ENCODE data around the gene ZNF469.
A peak's percentile ranks its signal among the peaks of the same experiment; 100 is the strongest.

Gene ZNF469

DNA sequence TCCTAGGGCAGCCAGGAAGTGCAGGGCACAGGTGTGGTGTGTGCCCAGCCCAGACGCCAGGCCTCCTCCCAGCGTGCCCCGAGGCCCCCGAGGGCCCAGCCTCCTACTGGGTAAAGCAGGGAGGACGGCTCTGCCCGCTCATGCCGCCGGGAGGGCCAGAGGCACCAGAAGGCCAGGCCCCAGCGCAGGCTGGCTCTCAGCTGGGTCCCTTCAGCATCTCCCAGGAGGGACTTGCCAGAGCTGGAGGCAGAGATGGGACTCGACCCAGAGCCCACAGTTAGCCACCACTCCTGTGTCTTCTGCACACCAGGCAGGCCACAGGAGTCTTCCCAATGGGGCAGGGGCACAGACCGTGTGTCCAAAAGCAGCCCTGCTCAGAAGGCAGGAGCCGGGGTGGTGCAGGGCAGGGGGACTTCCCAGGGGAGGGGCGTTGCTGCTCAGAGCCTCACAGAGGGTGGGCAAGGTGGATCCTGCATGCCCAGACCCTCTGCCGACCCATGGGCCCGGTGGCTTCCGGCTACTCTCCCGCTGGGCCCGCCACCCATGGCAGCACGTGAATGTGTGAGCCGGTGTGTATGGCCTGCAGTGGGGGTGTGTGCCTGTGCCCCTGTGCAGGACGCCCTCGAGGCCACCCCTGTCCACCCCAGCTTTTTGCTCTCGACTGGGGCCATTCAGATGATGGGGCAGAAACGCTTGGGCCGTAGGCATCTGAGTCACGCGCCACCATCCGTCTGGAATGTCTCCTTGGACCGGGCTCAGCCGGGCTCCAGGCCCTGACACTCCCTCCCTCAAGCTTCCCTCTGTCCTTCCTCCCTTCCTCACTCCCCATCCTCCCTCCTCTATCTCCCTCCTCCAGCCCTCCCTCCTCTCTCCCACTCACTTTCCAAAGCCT is 5.7 kb upstream of the ZNF469 start:
- peak; percentile 77 for DNase-seq (ENCODE audit: low spot score)

GRCh38 chr16:88377961-88378360 is 4.8 kb upstream of the ZNF469 start:
- DNase-seq (ENCODE audit: low spot score): no peak

DNA sequence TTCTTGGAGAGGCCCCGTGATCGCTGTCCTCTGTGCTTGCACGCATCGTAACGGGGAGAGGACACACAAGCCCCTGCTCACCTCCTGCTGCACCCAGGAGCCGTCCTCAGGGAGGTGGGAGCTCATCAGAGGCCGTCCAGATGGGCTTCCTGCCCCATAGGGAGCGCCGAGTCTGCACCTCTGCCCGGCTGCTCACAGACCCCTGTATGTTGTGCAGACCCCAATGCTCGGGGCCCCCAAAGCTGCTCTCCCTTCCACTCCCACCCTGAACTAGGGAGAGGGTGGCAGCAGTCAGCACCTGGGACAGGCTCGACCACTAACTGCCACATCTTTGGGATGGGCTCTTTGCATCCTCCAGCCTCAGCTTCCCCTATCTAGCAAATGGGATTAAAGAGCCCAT is 4.4 kb upstream of the ZNF469 start:
- DNase-seq (ENCODE audit: low spot score): no peak

DNA sequence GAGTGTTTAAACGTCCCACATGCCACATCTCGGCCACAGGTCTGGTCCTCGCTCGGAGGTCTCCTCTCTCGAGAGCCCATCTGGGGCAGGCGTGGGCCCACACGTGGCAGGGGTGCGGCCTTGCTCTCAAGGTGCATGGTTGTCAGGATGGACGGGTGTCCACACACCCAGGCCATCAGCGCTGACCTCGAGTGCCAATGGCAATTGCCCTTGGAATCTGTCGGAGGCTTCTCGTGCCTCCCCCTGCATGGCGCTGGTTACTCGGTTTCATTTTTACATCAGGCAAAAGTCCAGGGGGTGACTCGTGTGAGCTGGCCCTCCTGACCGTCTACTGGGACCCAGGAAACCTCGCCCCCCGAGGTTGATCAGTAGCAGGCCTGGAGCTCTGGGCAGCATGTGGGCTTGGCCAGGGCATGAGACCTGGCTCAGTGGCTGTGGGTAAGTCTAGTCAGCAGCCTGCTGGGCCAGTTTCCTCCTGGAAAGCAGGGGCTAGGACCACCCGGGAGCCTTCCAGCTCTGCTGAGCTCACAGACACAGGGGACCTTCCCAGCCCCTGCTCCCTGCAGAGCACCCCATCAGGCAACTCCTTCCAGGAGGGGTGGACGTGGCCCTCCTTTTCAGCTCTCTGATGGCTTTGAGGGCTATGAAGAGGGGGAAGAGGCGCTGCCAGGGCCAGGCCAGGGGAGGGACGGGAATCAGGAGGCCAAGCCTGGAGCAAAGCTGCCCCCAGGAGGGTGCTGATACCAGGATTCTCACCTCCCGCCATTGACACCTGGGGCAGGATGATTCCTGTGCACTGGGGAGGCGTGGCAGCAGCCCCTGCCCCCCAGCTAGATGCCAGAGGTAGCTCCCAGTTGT is 3.7 kb upstream of the ZNF469 start:
- no peak for DNase-seq (ENCODE audit: low spot score)

DNA sequence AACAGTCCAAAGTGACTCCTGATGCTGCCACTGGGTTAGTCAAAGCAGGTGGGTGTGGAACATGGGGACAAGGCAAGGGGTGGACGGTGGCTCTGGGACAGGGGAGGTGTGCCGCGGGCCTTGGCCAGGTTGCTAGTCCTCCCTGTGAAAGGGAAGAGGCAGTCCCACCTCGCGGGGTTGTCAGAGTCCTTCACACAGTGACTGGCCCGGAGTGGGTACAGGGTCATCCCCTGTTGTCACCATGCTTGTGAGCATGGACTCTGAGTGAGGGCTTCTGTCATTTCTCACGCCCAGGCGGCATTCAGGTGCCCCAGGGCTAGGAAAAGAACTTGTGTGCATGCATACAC is 3.1 kb upstream of the ZNF469 start:
- DNase-seq (ENCODE audit: low spot score): no peak

DNA sequence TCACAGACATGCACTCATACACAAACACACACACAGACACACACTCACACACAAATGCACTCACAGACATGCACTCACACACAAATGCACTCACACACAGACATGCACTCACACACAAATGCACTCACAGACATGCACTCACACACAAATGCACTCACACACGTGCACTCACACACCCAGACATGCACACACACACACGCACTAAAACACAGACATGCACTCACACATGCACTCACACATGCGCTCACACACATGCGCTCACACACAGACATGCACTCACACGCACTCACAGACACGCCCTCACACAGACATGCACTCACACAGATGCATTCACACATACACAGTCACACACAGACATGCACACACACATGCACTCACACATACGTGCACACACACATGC is 2.7 kb upstream of the ZNF469 start:
- no peak for DNase-seq (ENCODE audit: low spot score)

DNA sequence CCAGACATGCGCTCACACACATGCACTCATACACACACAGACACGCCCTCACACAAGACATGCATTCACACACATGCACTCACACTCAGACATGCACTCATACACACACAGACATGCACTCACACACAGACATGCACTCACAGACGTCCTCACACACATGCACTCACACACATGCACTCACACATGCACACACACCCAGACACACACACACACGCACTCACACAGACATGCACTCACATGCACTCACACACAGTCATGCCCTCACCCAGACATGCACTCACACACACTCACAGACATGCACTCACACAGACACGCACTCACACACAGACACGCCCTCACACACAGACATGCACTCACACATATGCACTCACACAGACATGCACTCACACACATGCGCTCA is 2.1 kb upstream of the ZNF469 start:
- DNase-seq (ENCODE audit: low spot score): no peak

DNA sequence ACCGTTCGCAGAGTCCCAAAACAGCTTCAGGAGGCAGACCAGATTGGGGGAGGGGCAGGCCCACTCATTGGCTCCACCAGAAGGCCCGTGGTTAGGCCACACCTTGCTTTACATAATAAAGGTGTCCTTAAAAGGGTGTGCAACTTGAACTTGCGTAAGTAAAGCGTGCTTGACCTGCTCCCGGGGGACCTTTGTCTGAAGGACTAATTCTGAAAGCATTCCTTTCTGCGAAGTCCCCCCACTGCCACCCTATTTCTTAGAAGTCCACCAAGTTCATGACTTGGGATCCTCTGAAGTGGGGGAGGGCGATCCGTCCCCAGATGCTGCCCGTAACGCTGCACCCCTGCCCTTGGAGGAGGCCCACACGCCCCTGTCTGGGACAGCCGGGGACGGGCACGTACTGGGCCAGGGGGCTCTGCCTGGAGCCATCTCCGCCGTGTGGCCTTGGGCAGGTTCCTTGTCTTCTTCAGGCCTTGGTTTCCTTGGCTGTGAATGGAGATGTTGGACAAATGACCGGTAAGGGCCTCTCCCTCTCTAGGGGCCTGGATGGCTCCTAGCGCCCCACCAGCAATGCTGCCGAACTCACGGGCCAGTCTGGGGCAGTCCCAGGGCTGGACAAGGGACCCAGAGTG is 823 bp upstream of the ZNF469 start:
- no peak for DNase-seq (ENCODE audit: low spot score)

- peak; percentile 74 for DNase-seq (ENCODE audit: low spot score)
Measured at GRCh38 chr16:88383401-88384221, 852 bp downstream of the ZNF469 start.

DNA sequence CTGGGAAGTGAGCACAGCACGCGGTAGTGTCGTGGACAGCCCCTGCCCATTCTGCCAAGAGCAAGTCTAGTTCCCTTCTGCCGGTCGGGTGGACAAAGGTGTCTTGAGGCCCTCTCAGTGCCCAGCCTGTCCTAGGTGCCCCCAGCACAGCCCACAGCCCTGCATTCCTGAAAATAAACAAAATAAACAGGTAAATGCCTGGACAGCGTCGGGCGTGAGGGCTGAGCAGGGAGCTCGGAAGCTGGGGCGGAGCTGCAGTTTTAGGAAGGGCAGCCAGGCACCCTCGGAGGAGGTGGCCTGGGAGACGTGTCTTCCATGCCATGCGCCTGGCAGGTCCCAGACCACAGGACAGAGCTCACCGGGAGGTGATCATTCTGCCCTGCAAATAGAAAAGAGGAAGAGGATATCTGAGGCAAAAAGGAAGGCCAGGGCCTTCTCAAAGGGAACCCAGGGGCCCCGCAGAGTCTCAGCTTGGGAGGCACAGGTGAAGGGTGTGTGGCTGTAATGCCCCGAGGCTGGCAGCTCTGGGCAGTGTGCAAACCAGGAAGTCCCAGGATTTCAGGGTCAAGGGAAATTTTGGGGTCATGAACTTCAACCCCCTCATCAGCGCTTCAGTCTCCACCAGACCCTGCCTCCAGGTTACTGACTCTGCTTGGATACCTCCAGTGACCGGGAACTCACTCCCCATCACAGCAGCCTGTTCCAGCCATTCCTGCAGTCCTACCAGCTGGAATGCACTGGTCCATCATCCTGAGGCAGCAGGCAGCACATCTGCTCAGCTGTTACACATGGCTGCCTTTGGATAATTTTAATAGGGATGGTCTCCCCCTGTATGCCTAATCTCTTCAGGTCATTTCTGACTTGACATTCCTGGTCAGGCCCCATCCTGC is 1.7 kb downstream of the ZNF469 start:
- DNase-seq (ENCODE audit: low spot score): no peak

DNA sequence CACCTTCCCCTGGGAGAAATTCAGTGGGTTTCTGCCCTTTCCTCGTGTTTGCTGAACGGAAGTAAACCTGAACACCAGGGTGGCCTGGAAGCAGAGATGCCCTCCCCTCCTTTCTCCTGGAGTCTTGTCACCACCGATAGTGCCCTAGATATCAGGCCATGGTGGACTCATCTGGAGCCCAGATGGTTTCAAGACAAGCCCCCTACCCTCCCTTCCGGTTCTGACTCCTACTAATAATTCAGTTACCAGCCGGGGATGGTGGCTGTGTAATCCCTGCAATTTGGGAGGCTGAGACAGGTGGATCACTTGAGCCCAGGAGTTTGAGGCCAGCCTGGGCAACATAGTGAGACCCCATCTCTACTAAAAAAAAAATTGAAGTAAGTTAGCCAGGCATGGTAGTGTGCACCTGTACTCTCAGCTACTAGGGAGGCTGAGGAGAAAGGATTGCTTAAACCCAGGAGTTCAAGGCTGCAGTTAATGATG is 2.4 kb downstream of the ZNF469 start:
- DNase-seq (ENCODE audit: low spot score): no peak

DNA sequence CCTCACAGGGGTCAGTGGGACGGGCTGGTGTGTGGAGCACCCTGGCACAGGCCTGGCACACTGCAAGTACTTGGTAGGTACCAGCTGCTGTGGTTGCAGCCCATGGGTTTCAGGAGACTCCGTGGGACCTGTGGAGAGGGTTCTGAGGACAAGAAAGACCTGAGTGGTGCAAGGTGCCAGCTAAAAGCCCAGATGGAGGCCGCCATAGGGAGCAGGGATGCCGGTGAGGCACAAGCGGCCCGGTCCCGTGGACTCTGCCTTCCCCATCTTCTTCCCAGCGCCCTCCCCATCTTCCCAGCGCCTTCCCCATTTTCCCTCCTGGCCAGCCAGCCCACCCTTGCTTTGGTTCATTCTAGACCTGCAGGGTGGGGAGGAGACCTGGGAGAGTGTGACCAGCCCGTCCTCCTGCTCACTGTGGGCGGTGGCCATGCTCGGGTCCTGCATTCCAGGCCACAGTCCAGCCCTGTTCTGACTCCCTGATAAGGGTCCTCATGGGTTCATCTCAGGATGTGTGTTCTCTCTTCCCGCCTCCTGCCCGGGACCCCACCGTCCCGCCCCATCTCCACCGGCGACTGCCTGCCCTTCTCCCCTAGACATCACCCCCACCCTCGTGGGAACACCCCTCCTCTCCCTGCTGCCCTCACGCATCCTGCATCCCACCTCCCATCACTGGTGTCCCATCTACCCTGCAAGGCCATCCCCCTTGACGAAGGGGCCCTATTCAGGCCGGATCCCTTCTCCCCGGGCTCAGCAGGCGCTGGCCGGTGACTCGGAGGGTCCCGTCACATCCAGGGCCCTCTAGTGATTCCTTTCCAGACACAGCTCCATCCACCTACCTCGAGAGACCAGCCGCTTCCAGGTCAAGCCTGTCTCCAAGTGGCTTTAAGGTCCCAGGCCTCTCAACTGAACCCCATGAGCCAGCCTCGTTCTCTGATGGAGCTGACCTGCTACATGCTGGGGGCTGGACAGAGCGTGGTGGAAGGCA is 3.4 kb downstream of the ZNF469 start:
- DNase-seq (ENCODE audit: low spot score): no peak

DNA sequence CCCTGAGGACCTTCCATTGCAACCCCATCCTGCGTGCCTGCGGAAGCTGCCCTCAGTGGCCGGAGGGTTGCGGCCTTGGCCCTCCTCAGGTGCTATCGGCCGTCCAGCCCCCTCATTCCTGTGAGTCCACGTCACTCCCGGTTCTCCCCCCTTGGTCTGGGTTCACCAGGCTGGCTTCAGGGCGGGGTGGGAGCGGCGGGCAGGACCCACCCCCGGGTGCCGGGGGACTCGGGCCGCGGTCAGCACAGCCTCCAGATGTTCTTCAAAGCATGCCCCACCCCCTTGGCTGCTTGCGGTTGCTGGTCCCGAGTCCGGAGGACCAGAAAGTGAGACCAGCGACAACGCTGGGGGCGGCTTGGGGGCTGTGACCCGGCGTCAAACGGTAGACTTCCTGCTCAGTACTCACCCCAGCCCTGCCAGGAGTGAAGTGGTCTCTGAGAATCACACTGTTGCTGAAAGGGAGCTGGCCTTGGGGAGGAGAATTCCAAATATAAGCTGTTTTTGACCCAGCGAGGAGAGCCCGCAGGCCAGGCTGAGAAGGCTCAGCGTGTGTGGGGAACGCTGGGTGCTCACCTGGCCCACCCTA is 4.5 kb downstream of the ZNF469 start:
- DNase-seq (ENCODE audit: low spot score): peak; percentile 36

DNA sequence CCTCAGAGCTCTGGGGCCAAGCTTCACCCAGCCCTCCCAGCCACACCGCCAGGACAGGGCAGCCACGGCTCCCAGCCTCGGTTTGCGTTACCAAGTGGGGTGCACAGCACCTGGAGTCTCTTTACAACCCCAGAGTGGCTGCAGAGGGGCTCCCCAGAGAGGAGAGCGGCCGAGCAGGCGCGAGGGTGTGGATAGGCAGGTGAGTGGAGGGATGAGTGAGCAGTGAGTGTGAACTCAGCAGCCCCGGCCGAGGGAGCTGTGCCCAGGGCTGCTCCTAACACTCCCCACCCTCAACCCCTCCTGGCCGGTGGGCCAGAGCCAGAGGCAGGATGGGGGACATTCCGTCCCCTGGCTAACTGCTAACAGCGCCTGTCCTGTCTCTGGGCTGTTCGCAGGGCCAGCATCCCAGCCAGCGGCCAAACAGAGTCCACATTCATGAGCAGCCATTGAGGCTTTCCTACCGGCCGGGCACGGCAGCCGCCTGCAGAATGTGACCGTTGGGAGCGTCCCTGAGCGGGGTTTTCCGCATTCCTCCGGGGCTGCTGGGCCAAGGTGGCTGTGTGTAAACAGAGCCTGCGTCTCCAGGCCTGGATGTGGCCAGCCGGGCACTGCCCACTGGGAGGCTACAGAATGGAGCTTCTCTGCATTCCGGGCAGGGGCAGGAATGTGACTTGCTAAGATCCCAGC is 5.3 kb downstream of the ZNF469 start:
- DNase-seq (ENCODE audit: low spot score): peak; percentile 67

- DNase-seq (ENCODE audit: low spot score): no peak
Measured at GRCh38 chr16:88389191-88389590, 6.4 kb downstream of the ZNF469 start.

DNA sequence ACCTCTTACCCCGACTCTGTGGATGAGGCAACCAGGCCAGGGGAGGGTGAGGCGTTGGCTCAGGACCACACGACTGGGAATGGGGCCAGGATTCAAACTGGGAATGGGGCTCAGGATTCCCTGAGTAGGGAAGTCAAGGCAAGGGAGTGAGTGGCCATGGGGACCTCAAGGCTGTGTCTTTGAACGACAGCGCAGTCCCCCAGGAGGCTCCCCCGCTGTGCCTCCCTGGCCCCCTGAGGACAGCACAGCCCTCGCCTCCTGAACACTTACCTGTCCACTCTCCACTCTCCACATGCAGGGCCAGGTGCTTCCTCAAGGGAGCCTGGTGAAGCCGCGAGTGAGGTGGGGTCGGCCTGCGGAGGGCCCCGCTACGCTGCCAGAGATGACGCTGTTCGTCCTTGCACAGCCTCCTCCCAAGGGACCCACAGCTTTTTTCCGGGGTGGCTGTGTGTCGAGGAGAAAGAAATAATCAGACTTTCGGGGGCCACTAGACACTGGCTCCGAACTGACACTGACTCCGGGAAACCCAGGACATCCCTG is 6.9 kb downstream of the ZNF469 start:
- DNase-seq (ENCODE audit: low spot score): no peak

DNA sequence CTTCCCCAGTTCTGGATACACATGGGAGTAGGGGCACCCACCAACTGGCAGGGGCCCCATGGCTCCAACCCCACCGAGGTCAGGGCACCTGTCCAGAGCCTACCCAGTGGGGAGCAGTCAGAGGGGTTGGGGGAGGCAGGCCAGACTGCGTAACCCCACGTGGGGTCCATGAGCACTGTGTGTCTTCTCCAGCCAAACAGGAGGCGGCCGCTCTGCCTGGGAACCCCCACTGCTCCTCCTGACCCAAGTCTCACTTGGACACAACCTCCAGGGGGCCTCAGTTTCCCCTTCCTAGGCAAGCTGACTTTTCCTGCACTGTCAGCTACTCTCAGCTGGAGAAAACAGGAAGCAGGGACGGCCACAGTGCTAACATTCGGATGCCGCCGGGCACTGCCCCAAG is 7.5 kb downstream of the ZNF469 start:
- no peak for DNase-seq (ENCODE audit: low spot score)

DNA sequence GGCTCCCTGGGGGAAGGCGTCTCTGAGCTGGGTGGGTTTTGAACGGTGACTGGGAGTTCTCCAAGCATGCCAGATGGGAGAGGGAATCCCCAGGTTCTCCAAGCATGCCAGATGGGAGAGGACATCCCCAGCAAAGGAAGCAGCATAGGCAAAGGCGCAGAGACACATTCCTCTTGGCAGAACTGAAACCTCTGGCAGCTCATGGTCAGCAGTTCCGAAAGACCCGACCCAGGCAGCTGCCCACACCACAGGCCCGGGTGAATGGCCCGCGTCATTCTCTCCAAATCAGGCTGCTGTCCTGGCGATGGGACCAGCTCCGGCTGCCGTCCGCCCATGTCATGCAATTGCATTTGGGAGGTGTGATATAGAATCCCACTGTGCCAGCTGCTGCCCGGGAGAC is 8.0 kb downstream of the ZNF469 start:
- no peak for DNase-seq (ENCODE audit: low spot score)
